NCI-H1930 (cell line): ENCODE data around the gene GRID2.
"Not testable (repeated sequence)": the region's sequence is repeated elsewhere in the genome, so short reads cannot be mapped to it uniquely, and the experiment has no call there.

Source experiments
- DNase-seq, 2 experiments: peaks; one replicate each; lab custom pipeline; 2025; lab: John Stamatoyannopoulos, UW

The GRID2 gene

DNA sequence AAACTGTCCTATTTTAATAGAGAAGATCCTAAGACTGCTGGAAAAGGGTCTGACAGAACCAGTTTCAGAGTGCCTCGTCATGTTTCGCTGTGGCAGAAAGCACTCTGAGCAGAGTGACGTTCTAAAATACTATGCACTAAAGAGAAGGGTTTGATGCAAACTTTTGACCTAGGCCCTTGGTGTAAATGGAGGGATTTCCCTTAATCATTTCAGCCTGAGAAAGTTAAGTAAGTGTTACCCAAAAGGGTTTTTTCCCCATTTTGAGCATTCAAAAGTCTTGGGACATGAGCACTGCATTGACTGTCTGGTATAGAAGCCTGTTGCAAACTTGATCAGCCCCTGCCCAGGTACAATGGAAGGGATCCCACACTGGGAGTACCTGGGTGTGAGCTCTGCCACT lies 1367.3 kb downstream of the GRID2 start:
- DNase-seq = no peak

- not testable (repeated sequence) for DNase-seq
Observed at GRCh38 chr4:93676937-93677336, 1373.2 kb downstream of the GRID2 start.

DNA sequence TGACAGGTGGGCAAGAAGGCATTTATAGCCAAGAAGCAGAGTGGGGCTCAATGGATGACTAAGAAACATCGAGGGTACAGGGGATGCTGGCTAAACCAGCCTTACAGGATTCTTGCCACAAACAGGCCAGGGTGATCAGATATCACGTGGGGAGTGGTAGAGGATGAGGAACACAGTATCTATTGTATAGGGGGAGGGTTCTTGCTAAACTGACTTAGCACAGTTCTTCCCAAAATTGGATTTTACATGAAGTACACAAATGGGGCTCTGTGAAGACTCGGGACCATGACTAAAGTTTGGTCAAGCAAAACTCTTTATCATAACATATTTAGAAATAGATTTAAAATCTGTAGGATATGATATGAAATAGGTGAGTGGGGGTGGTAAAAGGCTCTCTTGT lies 1380.8 kb downstream of the GRID2 start:
- no peak for DNase-seq

GRCh38 chr4:93687304-93687703 lies 1383.5 kb downstream of the GRID2 start:
- DNase-seq = no peak

DNA sequence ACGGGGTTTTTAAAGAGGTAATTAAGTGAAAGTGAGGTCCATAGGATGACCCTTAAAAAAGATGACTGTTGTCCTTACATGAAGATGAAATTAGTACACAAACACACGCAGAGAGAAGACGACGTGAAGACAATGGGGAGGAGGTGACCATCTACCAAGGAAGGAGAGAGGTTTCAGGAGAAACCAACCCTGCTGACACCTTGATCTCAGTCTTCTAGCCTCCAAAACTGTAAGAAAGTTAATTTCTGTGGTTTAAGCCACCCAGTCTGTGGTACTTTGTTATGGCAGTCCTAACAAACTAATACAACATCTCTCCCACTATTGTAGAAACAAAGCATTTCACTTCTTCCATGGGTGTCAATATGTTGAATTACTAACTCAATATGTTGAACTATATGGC lies 1385.2 kb downstream of the GRID2 start:
- DNase-seq = no peak

- no peak for DNase-seq
Observed at GRCh38 chr4:93693141-93693540, 1389.4 kb downstream of the GRID2 start.

DNA sequence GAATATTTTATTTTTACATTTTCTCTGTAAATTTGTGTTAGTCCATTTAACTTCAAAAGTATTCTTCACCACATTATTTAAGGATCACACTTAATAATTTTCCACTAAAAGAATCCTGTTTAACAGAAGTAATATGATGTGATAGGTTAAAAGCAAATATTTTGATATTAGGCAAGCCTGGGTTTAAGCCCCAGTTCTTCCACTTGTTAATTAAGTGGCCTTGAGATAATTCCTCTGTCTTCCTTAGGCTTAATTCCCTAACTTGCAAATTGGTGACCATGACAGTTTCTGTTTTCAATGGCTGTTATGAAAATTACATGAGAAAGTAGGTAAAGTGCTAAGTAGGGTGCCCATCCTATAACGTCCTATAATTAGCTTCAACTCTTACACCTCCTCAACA lies 1394.9 kb downstream of the GRID2 start:
- DNase-seq = no peak

DNA sequence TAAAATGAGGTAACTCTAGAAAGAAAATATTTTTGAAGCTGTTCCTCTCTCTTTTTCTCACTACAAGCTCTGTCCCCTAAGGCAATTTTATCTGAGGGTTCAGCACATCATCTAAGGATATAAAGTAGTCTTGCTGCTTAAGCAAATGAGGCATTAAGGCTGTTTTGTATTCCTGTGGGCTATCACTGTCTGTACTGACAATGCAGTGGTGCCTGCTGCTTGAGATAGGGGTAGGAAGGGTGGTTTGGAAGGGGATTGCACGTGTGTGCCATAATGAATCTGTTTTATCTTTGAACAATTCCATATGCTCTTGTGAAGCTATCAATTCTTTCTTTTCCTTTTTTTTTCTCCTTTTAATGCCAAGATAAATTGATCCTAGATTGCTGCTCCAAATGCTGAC lies 1396.8 kb downstream of the GRID2 start:
- DNase-seq = no peak

DNA sequence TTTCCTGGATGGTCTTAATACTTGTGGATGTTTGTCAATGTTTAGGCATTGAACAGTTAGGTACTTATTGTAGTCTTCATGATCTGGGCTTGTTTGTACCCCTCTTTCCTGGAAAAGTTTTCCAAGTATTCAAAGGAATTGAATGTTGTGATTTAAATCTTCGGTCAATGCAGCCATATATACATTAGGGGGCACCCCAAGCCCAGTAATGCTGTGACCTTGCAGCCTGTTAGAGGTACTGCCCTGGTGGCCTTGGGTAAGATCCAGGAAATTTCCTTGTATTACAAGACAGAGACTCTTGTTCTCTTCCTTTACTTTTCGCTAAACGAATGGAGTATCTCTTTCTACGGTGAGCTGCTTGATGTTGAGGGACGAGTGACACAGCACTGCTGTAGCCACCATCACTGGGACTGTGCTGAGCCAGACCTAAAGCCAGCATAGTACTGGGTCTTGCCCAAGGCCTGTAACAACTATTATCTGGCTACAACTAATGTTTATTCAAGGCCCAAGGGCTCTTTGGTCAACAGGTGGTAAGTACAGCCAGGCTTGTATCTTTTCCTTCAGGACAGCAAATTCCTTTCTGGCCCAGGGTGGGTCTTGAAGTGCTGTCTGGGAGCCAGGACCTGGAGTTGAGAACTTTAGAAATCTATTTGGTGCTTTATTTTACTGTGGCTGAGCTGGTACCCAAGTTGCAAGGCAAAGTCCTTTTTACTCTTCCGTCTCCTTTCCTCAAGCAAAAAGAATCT lies 1406.5 kb downstream of the GRID2 start:
- no peak for DNase-seq

- DNase-seq = no peak
Observed at GRCh38 chr4:93710847-93711430, 1407.2 kb downstream of the GRID2 start.

- no peak for DNase-seq
Observed at GRCh38 chr4:93718233-93718632, 1414.5 kb downstream of the GRID2 start.

- no peak for DNase-seq
Observed at GRCh38 chr4:93719552-93719951, 1415.8 kb downstream of the GRID2 start.

GRCh38 chr4:93722446-93722845 lies 1418.7 kb downstream of the GRID2 start:
- no peak for DNase-seq

DNA sequence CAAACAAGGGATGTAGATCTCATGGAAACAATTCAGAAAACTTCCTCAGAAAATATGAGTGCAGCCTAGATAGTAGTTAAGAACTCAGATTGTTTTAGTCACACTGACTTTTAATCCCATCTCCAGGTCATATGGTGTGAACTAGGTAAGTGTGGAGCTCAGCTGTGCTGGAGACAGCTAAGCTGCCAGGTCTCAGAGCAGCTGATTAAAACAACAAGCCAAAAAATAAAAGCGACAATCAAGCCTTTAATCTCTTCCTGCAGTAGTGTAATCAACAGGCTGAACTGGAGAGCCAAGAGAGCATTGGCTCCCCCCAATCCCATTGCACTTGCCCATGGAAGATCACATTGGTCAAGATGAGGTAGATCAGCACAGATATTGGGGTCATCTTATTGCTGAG lies 1426.5 kb downstream of the GRID2 start:
- no peak for DNase-seq

- no peak for DNase-seq
Observed at GRCh38 chr4:93730760-93731159, 1427.0 kb downstream of the GRID2 start.

- no peak for DNase-seq
Observed at GRCh38 chr4:93731456-93731855, 1427.7 kb downstream of the GRID2 start.

- no peak for DNase-seq
Observed at GRCh38 chr4:93732509-93732908, 1428.7 kb downstream of the GRID2 start.

DNA sequence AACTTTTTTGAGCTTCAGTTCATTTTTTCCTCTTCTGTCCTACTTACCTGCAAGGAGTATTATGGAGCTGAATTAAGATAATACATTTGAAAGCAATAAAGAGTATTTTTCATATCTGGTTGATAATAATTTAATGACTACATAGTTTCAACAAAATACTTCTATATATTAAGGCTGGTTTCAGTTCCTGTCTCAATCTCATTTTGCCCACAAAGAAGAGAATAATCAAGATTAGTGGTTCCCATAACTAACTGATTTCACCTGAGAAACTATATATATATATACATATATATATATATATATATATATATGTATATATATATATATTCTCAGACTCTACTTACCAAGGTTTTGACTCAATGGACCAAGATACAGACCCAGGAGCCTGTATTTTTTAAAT lies 1437.1 kb downstream of the GRID2 start:
- DNase-seq = no peak

DNA sequence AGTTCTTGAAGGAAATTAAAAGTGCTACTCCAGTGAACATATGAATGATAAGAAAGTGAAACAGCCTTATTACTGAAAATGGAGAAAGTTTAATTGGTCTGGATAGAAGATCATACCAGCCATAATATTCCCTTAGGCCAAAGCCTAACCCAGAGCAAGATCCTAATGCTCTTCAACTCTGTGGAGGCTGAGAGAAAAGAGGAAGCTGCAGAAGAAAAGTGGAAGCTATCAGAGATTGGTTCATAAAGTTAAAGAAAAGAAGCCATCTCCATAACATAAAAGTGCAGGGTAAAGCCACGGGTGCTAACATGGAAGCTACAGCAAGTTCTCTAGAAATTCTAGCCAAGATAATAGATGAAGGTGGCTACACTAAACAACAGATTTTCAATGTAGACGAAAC lies 1439.3 kb downstream of the GRID2 start:
- no peak for DNase-seq

- DNase-seq = no peak
Observed at GRCh38 chr4:93743635-93744034, 1439.9 kb downstream of the GRID2 start.

DNA sequence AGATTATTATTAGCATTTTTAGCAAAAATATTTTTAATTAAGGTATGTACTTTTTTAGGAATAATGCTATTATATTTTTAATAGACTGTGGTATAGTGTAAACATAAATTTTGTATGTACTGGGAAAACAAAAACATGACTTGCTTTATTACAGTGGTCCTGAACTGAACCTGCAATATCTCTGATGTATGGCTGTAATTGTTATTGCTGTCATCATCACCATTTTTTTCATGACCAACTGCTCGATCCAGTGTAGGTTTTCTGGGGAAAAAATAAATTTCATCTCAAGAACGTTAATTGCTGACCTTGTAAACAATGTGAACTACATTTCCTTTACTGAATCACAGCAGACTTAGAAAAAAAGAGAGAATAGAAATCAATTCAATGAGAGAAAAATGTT lies 1441.2 kb downstream of the GRID2 start:
- DNase-seq = no peak

DNA sequence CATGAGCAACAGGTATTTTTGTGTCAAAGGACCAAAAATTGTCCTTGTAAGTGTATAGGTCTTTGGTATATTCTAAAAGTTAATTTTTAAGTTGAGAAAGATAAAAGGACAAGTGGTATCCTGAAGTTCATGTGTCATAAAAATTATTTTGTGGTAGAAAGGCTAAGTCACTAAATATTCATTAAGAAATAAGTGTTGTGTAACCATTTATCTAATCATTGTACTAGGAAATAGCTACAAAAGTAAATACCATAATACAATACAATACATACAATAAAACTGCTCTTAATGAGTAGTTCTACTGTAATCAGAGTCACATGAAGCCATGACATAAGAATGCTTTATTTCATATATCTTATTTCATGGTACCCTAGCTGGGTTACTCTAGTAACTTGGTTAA lies 1442.3 kb downstream of the GRID2 start:
- no peak for DNase-seq

DNA sequence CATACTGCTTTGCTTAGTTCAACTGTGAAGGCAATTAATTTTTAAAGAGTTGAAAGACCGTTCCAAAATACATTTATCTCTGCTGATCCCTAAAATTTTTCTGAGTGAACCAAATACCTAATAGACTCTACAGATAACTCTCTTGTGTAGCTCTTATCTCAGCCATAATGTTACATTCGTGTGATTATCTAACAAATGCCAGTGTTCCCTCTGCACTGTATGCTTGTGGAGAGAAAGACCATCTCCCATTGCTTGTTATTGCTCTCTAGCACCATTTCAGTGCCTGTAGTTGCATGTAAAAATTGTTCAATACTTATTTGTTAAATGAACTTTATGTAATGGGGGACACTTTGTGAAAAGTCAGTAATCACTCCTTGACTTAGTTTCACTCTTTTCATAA lies 1443.5 kb downstream of the GRID2 start:
- no peak for DNase-seq
